ENCODE measurements around the gene P4HB. TPM values are rescaled to one million over a fixed set of nuclear protein-coding genes. Genes with fewer than 3 reads are reported as not detected.

The P4HB gene
- total RNA-seq, 1 experiment from 2014 or later = 777 TPM

DNA sequence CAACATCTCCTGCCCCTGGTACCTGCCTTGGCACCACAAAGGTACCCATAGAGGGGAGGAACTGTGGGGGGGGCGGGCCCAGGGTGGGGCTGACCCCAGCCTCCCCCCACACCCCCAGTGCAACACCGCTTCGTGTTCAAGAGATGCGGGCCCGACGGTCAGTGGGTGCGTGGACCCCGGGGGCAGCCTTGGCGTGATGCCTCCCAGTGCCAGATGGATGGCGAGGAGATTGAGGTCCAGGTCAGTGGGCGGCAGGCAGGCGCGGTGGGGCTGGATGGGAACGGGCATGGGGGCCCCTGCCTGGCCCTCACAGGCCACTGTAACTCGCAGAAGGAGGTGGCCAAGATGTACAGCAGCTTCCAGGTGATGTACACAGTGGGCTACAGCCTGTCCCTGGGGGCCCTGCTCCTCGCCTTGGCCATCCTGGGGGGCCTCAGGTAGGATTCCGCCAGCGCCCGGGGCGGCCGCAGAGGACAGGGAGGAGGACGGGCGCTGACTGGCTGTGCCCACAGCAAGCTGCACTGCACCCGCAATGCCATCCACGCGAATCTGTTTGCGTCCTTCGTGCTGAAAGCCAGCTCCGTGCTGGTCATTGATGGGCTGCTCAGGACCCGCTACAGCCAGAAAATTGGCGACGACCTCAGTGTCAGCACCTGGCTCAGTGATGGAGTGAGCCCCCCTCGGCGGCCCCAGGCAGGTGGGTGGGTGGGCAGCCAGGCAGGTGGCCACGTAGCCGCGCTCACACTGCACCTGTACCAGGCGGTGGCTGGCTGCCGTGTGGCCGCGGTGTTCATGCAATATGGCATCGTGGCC, 49.2 kb downstream of the P4HB start:
- no peak for DNase-seq
- Mint-ChIP-seq H3K27ac (ENCODE audit: unreplicated experiment) (no peak overlapping the region), H3K27me3 (ENCODE audit: unreplicated experiment) (peaks cover 51% of the 10 kb centered on the region), H3K4me1 (ENCODE audit: low read depth, unreplicated experiment) (peaks cover 13% of the 10 kb centered on the region), H3K9me3 (ENCODE audit: low read depth, unreplicated experiment) (peaks cover 3% of the 10 kb centered on the region), H3K4me3 (ENCODE audit: low read depth, unreplicated experiment) (no peak overlapping the region), H3K36me3 (ENCODE audit: insufficient read depth, unreplicated experiment) (peaks cover 5% of the 10 kb centered on the region)
- intact Hi-C loops (cut with micrococcal nuclease; ENCODE audit: unreplicated experiment) = no loop called here
- CTCF ChIA-PET = interaction anchor here (0.7 kb wide), 1 partner anchor 569 kb away, joined by 5 read pairs; no protein-coding TSS in a partner anchor
- no TSS peak for BruUV-seq (replicated peaks)
- TF ChIP-seq, protein P1, sequence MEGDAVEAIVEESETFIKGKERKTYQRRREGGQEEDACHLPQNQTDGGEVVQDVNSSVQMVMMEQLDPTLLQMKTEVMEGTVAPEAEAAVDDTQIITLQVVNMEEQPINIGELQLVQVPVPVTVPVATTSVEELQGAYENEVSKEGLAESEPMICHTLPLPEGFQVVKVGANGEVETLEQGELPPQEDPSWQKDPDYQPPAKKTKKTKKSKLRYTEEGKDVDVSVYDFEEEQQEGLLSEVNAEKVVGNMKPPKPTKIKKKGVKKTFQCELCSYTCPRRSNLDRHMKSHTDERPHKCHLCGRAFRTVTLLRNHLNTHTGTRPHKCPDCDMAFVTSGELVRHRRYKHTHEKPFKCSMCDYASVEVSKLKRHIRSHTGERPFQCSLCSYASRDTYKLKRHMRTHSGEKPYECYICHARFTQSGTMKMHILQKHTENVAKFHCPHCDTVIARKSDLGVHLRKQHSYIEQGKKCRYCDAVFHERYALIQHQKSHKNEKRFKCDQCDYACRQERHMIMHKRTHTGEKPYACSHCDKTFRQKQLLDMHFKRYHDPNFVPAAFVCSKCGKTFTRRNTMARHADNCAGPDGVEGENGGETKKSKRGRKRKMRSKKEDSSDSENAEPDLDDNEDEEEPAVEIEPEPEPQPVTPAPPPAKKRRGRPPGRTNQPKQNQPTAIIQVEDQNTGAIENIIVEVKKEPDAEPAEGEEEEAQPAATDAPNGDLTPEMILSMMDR (IDR thresholded peaks at IDR 0.05; ENCODE audit: unreplicated experiment) = no peak

DNA sequence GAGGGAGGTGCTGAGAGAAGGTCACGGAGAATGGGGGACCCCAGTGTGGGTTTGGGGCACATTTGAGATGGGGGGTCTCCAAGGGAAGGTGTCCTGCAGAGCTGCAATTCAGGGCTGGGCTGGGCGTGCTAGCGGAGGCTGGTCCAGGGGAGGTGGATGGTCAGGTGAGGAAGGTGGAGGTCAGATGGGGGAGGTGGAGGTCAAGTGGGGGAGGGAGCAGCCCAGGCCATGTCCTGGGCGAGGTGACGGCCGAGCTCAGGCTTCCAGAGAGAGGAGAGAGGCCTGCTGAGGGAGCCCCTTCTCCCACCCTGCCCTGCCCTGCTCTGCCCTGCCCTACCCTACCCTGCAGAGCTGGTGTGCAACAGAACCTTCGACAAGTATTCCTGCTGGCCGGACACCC, 49.9 kb downstream of the P4HB start:
- Mint-ChIP-seq H3K36me3 (ENCODE audit: insufficient read depth, unreplicated experiment) (peaks cover 5% of the 10 kb centered on the region), H3K4me1 (ENCODE audit: low read depth, unreplicated experiment) (peaks cover 8% of the 10 kb centered on the region), H3K4me3 (ENCODE audit: low read depth, unreplicated experiment) (no peak overlapping the region), H3K27ac (ENCODE audit: unreplicated experiment) (no peak overlapping the region), H3K27me3 (ENCODE audit: unreplicated experiment) (peaks cover 57% of the 10 kb centered on the region), H3K9me3 (ENCODE audit: low read depth, unreplicated experiment) (peaks cover 3% of the 10 kb centered on the region)
- BruUV-seq (replicated peaks) = no TSS peak
- CTCF ChIA-PET = no interaction called here
- no peak for DNase-seq
- intact Hi-C loops (cut with micrococcal nuclease; ENCODE audit: unreplicated experiment) = no loop called here
- TF ChIP-seq, protein P1 (IDR thresholded peaks at IDR 0.05; ENCODE audit: unreplicated experiment) = no peak

DNA sequence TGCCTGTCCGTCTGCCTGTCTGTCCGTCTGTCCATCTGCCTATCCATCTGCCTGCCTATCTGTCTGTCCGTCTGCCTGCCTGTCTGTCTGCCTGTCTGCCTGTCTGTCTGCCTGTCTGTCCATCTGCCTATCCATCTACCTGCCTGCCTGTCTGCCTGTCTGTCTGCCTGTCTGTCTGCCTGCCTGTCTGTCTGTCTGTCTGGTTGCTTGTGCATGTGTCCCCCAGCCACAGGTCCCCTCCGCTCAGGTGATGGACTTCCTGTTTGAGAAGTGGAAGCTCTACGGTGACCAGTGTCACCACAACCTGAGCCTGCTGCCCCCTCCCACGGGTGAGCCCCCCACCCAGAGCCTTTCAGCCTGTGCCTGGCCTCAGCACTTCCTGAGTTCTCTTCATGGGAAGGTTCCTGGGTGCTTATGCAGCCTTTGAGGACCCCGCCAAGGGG, 50.8 kb downstream of the P4HB start:
- intact Hi-C loops (cut with micrococcal nuclease; ENCODE audit: unreplicated experiment) = no loop called here
- Mint-ChIP-seq H3K27me3 (ENCODE audit: unreplicated experiment) (peaks cover 66% of the 10 kb centered on the region), H3K4me1 (ENCODE audit: low read depth, unreplicated experiment) (peaks cover 7% of the 10 kb centered on the region), H3K4me3 (ENCODE audit: low read depth, unreplicated experiment) (no peak overlapping the region), H3K9me3 (ENCODE audit: low read depth, unreplicated experiment) (peaks cover 3% of the 10 kb centered on the region), H3K36me3 (ENCODE audit: insufficient read depth, unreplicated experiment) (peaks cover 5% of the 10 kb centered on the region), H3K27ac (ENCODE audit: unreplicated experiment) (no peak overlapping the region)
- CTCF ChIA-PET = no interaction called here
- DNase-seq = no peak
- TF ChIP-seq, protein P1 (IDR thresholded peaks at IDR 0.05; ENCODE audit: unreplicated experiment) = no peak
- no TSS peak for BruUV-seq (replicated peaks)

DNA sequence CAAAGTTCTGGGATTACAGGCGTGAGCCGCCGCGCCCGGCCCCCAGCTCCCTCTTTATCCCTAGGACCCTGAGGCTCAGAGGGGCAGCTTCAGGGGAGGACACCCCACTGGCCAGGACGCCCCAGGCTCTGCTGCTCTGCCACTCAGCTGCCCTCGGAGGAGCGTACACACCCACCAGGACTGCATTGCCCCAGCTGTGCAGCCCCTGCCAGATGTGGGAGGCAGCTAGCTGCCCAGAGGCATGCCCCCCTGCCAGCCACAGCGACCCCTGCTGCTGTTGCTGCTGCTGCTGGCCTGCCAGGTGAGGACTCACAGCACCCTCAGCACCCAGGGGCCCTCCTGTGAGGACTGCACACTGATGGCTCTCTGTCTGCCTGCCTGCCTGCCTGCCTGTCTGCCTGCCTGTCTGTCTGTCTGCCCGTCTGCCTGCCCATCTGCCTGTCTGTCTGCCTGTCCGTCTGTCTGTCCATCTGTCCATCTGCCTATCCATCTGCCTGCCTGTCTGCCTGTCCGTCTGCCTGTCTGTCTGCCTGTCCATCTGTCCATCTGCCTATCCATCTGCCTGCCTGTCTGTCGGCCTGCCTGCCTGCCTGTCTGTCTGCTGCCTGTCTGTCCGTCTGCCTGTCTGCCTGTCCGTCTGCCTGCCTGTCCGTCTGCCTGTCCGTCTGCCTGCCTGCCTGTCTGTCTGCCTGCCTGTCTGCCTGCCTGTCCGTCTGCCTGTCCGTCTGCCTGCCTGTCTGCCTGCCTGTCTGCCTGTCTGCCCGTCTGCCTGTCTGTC, 51.4 kb downstream of the P4HB start:
- Mint-ChIP-seq H3K4me1 (ENCODE audit: low read depth, unreplicated experiment) (peaks cover 8% of the 10 kb centered on the region), H3K27ac (ENCODE audit: unreplicated experiment) (no peak overlapping the region), H3K36me3 (ENCODE audit: insufficient read depth, unreplicated experiment) (peaks cover 5% of the 10 kb centered on the region), H3K4me3 (ENCODE audit: low read depth, unreplicated experiment) (no peak overlapping the region), H3K9me3 (ENCODE audit: low read depth, unreplicated experiment) (peaks cover 3% of the 10 kb centered on the region), H3K27me3 (ENCODE audit: unreplicated experiment) (peaks cover 69% of the 10 kb centered on the region)
- no TSS peak for BruUV-seq (replicated peaks)
- TF ChIP-seq, protein P1 (IDR thresholded peaks at IDR 0.05; ENCODE audit: unreplicated experiment) = no peak
- CTCF ChIA-PET = interaction anchor here (0.6 kb wide), 1 partner anchor 9 kb away, joined by 4 read pairs; no protein-coding TSS in a partner anchor
- intact Hi-C loops (cut with micrococcal nuclease; ENCODE audit: unreplicated experiment) = no loop called here
- no peak for DNase-seq
